Measurements from ENCODE around the gene LMBR1L.

The LMBR1L gene

GRCh38 chr12:49108958-49109404 lies 1.7 kb downstream of the LMBR1L start:
- Histone ChIP-seq H3K9ac (ENCODE audit: low read depth, low read length) (no peak overlapping the region), H3K9me3 (ENCODE audit: control insufficient read depth, insufficient read depth, low read length) (no peaks in the 10 kb centered on the region), H3K36me3 (ENCODE audit: control insufficient read depth, insufficient read depth, low read length) (peaks cover 12% of the 10 kb centered on the region), H3K4me1 (ENCODE audit: control insufficient read depth, insufficient read depth, low read length) (peaks cover 3% of the 10 kb centered on the region), H3K4me3 (ENCODE audit: low read depth, low read length) (peak overlapping the region; percentile 94), H3K27me3 (ENCODE audit: control insufficient read depth, insufficient read depth, low read length) (no peaks in the 10 kb centered on the region)

GRCh38 chr12:49105504-49106084 lies 5.1 kb downstream of the LMBR1L start:
- H3K9ac ChIP-seq (ENCODE audit: low read depth, low read length), result no peak overlapping the region
- H3K4me3 ChIP-seq (ENCODE audit: low read depth, low read length), result no peak overlapping the region
- H3K36me3 ChIP-seq (ENCODE audit: control insufficient read depth, insufficient read depth, low read length), result peaks cover 39% of the 10 kb centered on the region
- peaks cover 3% of the 10 kb centered on the region for H3K4me1 ChIP-seq (ENCODE audit: control insufficient read depth, insufficient read depth, low read length)
- no peaks in the 10 kb centered on the region for H3K9me3 ChIP-seq (ENCODE audit: control insufficient read depth, insufficient read depth, low read length)
- no peaks in the 10 kb centered on the region for H3K27me3 ChIP-seq (ENCODE audit: control insufficient read depth, insufficient read depth, low read length)

DNA sequence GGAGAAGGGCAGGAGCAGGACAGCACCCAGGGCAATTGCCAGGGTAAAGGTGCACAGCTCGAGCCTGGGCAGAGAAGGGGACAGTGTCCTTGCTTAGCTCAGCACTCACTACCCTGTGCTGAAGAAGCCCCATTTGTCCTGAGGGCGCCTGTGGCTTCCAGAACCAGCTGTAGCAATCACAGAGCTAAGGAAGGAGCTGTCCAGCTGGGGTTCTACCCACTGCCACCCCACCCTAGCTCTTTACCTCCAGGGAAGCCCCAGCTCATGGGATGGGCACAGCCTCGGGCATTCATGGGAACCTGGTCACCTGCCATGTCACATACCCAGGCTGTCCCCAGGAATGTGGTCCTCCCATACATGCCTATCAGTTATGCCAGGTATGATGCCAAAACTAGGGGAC lies 5.8 kb downstream of the LMBR1L start:
- Histone ChIP-seq H3K4me3 (ENCODE audit: low read depth, low read length) (no peak overlapping the region), H3K27me3 (ENCODE audit: control insufficient read depth, insufficient read depth, low read length) (no peaks in the 10 kb centered on the region), H3K36me3 (ENCODE audit: control insufficient read depth, insufficient read depth, low read length) (peaks cover 39% of the 10 kb centered on the region), H3K9ac (ENCODE audit: low read depth, low read length) (no peak overlapping the region), H3K9me3 (ENCODE audit: control insufficient read depth, insufficient read depth, low read length) (no peaks in the 10 kb centered on the region), H3K4me1 (ENCODE audit: control insufficient read depth, insufficient read depth, low read length) (peaks cover 3% of the 10 kb centered on the region)

- no peak overlapping the region for H3K9ac ChIP-seq (ENCODE audit: low read depth, low read length)
- H3K9me3 ChIP-seq (ENCODE audit: control insufficient read depth, insufficient read depth, low read length), result no peaks in the 10 kb centered on the region
- H3K27me3 ChIP-seq (ENCODE audit: control insufficient read depth, insufficient read depth, low read length), result peaks cover 4% of the 10 kb centered on the region
- H3K36me3 ChIP-seq (ENCODE audit: control insufficient read depth, insufficient read depth, low read length), result peaks cover 42% of the 10 kb centered on the region
- no peaks in the 10 kb centered on the region for H3K4me1 ChIP-seq (ENCODE audit: control insufficient read depth, insufficient read depth, low read length)
- H3K4me3 ChIP-seq (ENCODE audit: low read depth, low read length), result no peak overlapping the region
These were observed 10.3 kb downstream of the LMBR1L start for GRCh38 chr12:49100380-49100779.

GRCh38 chr12:49098703-49099102 lies 11.9 kb downstream of the LMBR1L start:
- Histone ChIP-seq H3K4me3 (ENCODE audit: low read depth, low read length) (no peak overlapping the region), H3K4me1 (ENCODE audit: control insufficient read depth, insufficient read depth, low read length) (peaks cover 4% of the 10 kb centered on the region), H3K36me3 (ENCODE audit: control insufficient read depth, insufficient read depth, low read length) (peaks cover 30% of the 10 kb centered on the region), H3K9me3 (ENCODE audit: control insufficient read depth, insufficient read depth, low read length) (no peaks in the 10 kb centered on the region), H3K27me3 (ENCODE audit: control insufficient read depth, insufficient read depth, low read length) (peaks cover 20% of the 10 kb centered on the region), H3K9ac (ENCODE audit: low read depth, low read length) (no peak overlapping the region)

GRCh38 chr12:49098035-49098451 lies 12.6 kb downstream of the LMBR1L start:
- H3K36me3 ChIP-seq (ENCODE audit: control insufficient read depth, insufficient read depth, low read length), result peaks cover 26% of the 10 kb centered on the region
- H3K27me3 ChIP-seq (ENCODE audit: control insufficient read depth, insufficient read depth, low read length), result peaks cover 27% of the 10 kb centered on the region
- no peak overlapping the region for H3K9ac ChIP-seq (ENCODE audit: low read depth, low read length)
- H3K9me3 ChIP-seq (ENCODE audit: control insufficient read depth, insufficient read depth, low read length), result no peaks in the 10 kb centered on the region
- peaks cover 4% of the 10 kb centered on the region for H3K4me1 ChIP-seq (ENCODE audit: control insufficient read depth, insufficient read depth, low read length)
- no peak overlapping the region for H3K4me3 ChIP-seq (ENCODE audit: low read depth, low read length)

GRCh38 chr12:49097381-49097780 lies 13.3 kb downstream of the LMBR1L start:
- H3K9me3 ChIP-seq (ENCODE audit: control insufficient read depth, insufficient read depth, low read length), result no peaks in the 10 kb centered on the region
- peaks cover 33% of the 10 kb centered on the region for H3K27me3 ChIP-seq (ENCODE audit: control insufficient read depth, insufficient read depth, low read length)
- H3K4me1 ChIP-seq (ENCODE audit: control insufficient read depth, insufficient read depth, low read length), result peaks cover 4% of the 10 kb centered on the region
- H3K36me3 ChIP-seq (ENCODE audit: control insufficient read depth, insufficient read depth, low read length), result peaks cover 20% of the 10 kb centered on the region
- no peak overlapping the region for H3K4me3 ChIP-seq (ENCODE audit: low read depth, low read length)
- no peak overlapping the region for H3K9ac ChIP-seq (ENCODE audit: low read depth, low read length)

GRCh38 chr12:49094975-49095365 lies 15.7 kb downstream of the LMBR1L start:
- Histone ChIP-seq H3K4me3 (ENCODE audit: low read depth, low read length) (no peak overlapping the region), H3K4me1 (ENCODE audit: control insufficient read depth, insufficient read depth, low read length) (peaks cover 6% of the 10 kb centered on the region), H3K36me3 (ENCODE audit: control insufficient read depth, insufficient read depth, low read length) (peaks cover 8% of the 10 kb centered on the region), H3K9ac (ENCODE audit: low read depth, low read length) (no peak overlapping the region), H3K27me3 (ENCODE audit: control insufficient read depth, insufficient read depth, low read length) (peaks cover 57% of the 10 kb centered on the region), H3K9me3 (ENCODE audit: control insufficient read depth, insufficient read depth, low read length) (no peaks in the 10 kb centered on the region)

DNA sequence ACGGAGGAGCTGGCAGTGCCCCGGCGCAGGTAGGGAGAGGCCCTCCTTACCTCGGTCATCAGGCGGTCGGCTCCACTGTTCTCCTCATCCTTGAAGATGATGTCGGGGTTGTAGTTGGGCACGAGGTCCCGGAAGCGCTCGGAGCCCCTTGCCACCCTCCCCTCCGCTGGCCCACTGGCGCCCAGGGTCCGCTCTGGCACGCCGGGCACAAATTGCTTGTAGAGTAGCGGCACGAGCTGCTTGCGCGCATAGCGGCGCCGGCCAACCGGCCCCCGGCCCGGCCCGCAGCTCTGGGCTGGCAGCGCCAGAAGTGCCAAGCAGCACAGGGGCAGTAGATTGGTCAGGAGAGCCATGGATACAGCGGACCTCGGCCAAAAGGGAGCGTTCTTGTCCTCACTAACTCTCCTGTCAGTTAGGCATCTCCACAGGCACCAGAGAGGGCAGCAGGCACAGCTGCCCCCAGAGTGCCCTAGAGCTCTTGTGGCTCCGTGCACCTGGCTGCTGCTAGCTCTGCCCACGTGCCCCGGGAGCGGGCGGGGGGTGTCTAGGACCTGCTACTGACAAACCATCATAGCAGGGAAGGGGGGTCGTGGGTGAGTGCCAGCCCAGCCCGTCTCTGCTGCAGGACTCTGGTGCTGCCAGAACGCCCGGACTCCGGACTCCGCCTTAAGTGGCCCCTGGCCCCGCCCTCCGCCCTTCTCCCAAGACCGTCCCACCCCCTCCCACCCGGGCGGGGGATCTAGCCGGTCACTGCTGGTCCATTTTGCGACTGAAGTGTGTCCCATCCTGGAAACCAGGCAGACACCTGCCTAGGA lies 16.3 kb downstream of the LMBR1L start, which contains the start of gene DHH:
Gene DHH, minus strand, starts transcription at position 642 of the 815 bp plus-strand sequence. Its CDS starts 289 bp downstream, at position 353.
- peaks cover 8% of the 10 kb centered on the region for H3K4me1 ChIP-seq (ENCODE audit: control insufficient read depth, insufficient read depth, low read length)
- H3K27me3 ChIP-seq (ENCODE audit: control insufficient read depth, insufficient read depth, low read length), result peaks cover 63% of the 10 kb centered on the region
- no peaks in the 10 kb centered on the region for H3K9me3 ChIP-seq (ENCODE audit: control insufficient read depth, insufficient read depth, low read length)
- H3K9ac ChIP-seq (ENCODE audit: low read depth, low read length), result no peak within 1 kb of the TSS
- H3K4me3 ChIP-seq (ENCODE audit: low read depth, low read length), result peak within 1 kb of the TSS; percentile 46
- peaks cover 8% of the 10 kb centered on the region for H3K36me3 ChIP-seq (ENCODE audit: control insufficient read depth, insufficient read depth, low read length)

GRCh38 chr12:49093792-49094159 lies 16.9 kb downstream of the LMBR1L start:
- H3K27me3 ChIP-seq (ENCODE audit: control insufficient read depth, insufficient read depth, low read length), result peaks cover 69% of the 10 kb centered on the region
- peaks cover 12% of the 10 kb centered on the region for H3K4me1 ChIP-seq (ENCODE audit: control insufficient read depth, insufficient read depth, low read length)
- peak overlapping the region; percentile 46 for H3K4me3 ChIP-seq (ENCODE audit: low read depth, low read length)
- no peaks in the 10 kb centered on the region for H3K9me3 ChIP-seq (ENCODE audit: control insufficient read depth, insufficient read depth, low read length)
- H3K9ac ChIP-seq (ENCODE audit: low read depth, low read length), result no peak overlapping the region
- H3K36me3 ChIP-seq (ENCODE audit: control insufficient read depth, insufficient read depth, low read length), result peaks cover 8% of the 10 kb centered on the region

DNA sequence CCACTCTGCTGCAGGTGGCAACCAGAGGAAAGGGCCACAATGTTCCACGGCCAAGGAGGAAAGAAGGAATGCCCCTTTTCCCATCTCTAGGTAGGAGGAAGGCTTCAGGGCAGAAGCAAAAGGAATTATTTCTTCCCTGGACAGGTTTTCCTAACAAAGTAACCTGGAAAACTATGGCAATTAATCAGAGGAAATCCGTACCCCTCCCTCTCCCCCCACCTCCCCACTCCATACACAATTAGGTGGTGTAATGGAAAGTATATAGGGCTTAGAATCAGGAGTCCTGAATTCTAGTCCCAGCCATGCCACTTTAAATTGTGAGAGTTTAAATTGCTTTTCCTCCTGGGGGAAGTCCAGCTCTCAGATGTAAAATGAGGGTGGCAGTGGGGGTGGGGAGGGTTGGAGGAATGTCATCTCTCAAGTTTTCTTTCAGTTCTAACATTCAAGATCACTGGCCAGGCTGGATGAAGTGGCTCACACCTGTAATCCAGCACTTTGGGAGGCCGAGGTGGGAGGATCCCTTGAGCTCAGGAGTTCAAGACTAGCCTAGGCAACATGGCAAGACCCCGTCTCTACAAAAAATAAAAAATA lies 17.7 kb downstream of the LMBR1L start:
- H3K9ac ChIP-seq (ENCODE audit: low read depth, low read length), result no peak overlapping the region
- H3K9me3 ChIP-seq (ENCODE audit: control insufficient read depth, insufficient read depth, low read length), result no peaks in the 10 kb centered on the region
- H3K4me3 ChIP-seq (ENCODE audit: low read depth, low read length), result no peak overlapping the region
- peaks cover 78% of the 10 kb centered on the region for H3K27me3 ChIP-seq (ENCODE audit: control insufficient read depth, insufficient read depth, low read length)
- peaks cover 8% of the 10 kb centered on the region for H3K36me3 ChIP-seq (ENCODE audit: control insufficient read depth, insufficient read depth, low read length)
- H3K4me1 ChIP-seq (ENCODE audit: control insufficient read depth, insufficient read depth, low read length), result peaks cover 18% of the 10 kb centered on the region

Data from iPS-15b (cell line).